ENCODE data around the gene PCDHGC5.

The PCDHGC5 gene
- total RNA-seq: 0 to 0.06 reads per million in 2 experiments

- DNase-seq (ENCODE audit: low read depth): no peak
These were observed at the start of gene PCDHGC5 for GRCh38 chr5:141488591-141489561. Gene PCDHGC5, plus strand, starts transcription at chr5:141489081. Its CDS starts 160 bp downstream, at chr5:141489241.

DNA sequence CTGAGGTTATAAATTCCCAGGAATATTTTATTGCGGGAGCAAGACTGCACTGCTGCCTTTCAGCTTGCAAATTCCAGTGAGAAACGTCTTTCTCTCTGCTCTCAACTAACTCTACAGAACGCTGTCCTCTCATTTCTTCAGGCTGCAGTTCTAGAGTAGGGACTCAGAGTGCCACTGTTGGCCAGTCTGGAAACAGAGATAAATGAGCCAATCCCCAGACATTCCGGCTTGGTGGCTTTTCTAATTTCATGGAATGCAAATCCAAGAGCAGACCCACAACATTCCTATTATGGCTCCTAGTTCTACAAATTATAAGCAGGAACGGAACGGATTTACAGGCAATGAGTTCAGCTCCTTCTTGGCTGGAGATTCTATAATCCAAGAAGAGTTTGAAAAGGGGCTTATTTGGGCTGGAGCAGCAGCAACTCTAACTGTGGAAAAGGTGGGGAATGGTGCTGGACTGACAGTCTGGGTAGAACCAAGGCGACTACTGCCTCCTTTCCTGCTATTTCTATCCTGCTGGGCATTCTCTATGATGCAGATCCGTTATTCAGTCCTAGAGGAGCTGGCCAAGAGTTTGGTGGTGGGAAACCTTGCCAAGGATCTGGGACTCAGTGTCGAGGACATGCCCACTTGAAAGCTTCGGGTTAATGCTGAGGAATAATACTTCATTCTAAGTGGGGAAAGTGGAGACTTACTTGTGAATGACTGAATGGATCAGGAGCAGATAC lies 49.3 kb upstream of the PCDHGC5 start:
- DNase-seq (ENCODE audit: low read depth): no peak

- DNase-seq (ENCODE audit: low read depth): no peak
These were observed 48.5 kb upstream of the PCDHGC5 start for GRCh38 chr5:141440341-141440740.

DNA sequence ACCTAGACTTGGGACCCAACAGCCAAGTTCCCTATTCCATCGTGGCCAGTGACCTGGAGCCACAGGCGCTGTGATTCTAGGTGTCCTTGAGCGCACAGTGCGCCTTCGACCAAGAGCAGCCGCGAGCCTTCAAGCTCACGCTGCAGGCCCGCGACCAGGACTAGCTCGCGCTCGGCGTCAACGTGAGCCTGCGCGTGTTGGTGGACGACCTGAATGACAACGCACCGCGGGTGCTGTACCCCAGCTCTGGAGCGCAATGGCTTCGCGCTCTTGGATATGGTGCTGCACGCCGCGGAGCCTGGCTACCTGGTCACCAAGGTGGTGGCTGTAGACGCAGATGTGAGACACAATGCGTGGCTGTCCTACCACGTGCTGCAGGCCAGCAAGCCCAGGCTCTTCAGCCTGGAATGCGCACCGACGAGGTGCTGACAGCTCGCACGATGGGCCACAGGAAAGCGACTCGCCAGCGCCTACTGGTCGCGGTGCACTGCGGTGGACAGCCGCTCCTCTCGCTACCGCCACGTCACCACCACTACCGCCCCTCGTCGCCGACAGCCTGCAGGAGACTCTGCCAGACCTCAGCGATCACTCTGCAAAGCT lies 47.2 kb upstream of the PCDHGC5 start:
- no peak for DNase-seq (ENCODE audit: low read depth)

GRCh38 chr5:141465351-141465750 lies 23.5 kb upstream of the PCDHGC5 start:
- DNase-seq (ENCODE audit: low read depth): no peak

GRCh38 chr5:141475625-141476131 lies 13.2 kb upstream of the PCDHGC5 start, which contains the start of gene PCDHGC3:
Gene PCDHGC3, plus strand, starts transcription at chr5:141475966. Its CDS starts 151 bp downstream, at chr5:141476117.
- DNase-seq (ENCODE audit: low read depth): peak; percentile 10

DNA sequence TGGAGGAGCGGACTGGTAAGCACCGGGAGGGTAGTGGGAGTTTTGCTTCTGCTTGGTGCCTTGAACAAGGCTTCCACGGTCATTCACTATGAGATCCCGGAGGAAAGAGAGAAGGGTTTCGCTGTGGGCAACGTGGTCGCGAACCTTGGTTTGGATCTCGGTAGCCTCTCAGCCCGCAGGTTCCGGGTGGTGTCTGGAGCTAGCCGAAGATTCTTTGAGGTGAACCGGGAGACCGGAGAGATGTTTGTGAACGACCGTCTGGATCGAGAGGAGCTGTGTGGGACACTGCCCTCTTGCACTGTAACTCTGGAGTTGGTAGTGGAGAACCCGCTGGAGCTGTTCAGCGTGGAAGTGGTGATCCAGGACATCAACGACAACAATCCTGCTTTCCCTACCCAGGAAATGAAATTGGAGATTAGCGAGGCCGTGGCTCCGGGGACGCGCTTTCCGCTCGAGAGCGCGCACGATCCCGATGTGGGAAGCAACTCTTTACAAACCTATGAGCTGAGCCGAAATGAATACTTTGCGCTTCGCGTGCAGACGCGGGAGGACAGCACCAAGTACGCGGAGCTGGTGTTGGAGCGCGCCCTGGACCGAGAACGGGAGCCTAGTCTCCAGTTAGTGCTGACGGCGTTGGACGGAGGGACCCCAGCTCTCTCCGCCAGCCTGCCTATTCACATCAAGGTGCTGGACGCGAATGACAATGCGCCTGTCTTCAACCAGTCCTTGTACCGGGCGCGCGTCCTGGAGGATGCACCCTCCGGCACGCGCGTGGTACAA lies 12.6 kb upstream of the PCDHGC5 start:
- no peak for DNase-seq (ENCODE audit: low read depth)

DNA sequence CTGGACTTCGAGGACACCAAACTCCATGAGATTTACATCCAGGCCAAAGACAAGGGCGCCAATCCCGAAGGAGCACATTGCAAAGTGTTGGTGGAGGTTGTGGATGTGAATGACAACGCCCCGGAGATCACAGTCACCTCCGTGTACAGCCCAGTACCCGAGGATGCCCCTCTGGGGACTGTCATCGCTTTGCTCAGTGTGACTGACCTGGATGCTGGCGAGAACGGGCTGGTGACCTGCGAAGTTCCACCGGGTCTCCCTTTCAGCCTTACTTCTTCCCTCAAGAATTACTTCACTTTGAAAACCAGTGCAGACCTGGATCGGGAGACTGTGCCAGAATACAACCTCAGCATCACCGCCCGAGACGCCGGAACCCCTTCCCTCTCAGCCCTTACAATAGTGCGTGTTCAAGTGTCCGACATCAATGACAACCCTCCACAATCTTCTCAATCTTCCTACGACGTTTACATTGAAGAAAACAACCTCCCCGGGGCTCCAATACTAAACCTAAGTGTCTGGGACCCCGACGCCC lies 11.8 kb upstream of the PCDHGC5 start:
- no peak for DNase-seq (ENCODE audit: low read depth)

DNA sequence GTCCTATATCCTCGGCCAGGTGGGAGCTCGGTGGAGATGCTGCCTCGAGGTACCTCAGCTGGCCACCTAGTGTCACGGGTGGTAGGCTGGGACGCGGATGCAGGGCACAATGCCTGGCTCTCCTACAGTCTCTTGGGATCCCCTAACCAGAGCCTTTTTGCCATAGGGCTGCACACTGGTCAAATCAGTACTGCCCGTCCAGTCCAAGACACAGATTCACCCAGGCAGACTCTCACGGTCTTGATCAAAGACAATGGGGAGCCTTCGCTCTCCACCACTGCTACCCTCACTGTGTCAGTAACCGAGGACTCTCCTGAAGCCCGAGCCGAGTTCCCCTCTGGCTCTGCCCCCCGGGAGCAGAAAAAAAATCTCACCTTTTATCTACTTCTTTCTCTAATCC lies 11.1 kb upstream of the PCDHGC5 start:
- DNase-seq (ENCODE audit: low read depth): no peak

- no peak for DNase-seq (ENCODE audit: low read depth)
These were observed 10.4 kb upstream of the PCDHGC5 start for GRCh38 chr5:141478321-141478945.

DNA sequence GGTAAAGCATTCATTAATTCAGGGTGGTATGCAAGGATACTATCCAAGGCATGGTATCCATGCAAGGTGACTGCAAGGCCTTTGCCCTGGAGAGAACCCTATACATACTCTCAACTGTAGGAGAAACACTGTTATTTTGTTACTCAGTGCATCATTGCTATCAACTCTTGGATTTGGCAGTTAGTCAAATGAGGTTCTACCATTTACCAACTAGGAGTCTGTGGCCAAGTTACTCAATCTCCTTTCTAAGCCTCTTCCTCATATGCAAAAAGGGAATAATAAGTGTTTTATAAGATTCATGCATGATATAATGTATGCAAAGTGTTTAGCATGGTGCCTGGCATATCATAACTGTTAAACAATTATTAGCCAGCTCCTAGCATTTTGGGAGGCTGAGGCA lies 9.1 kb upstream of the PCDHGC5 start:
- DNase-seq (ENCODE audit: low read depth): no peak

GRCh38 chr5:141483902-141484301 lies 5.0 kb upstream of the PCDHGC5 start:
- no peak for DNase-seq (ENCODE audit: low read depth)

- DNase-seq (ENCODE audit: low read depth): no peak
These were observed 4.6 kb upstream of the PCDHGC5 start for GRCh38 chr5:141484310-141484640.

- no peak for DNase-seq (ENCODE audit: low read depth)
These were observed 4.1 kb upstream of the PCDHGC5 start, which contains the start of gene PCDHGC4 for GRCh38 chr5:141484641-141485311. Gene PCDHGC4, plus strand, starts transcription at chr5:141485030. Its CDS starts 144 bp downstream, at chr5:141485174.

DNA sequence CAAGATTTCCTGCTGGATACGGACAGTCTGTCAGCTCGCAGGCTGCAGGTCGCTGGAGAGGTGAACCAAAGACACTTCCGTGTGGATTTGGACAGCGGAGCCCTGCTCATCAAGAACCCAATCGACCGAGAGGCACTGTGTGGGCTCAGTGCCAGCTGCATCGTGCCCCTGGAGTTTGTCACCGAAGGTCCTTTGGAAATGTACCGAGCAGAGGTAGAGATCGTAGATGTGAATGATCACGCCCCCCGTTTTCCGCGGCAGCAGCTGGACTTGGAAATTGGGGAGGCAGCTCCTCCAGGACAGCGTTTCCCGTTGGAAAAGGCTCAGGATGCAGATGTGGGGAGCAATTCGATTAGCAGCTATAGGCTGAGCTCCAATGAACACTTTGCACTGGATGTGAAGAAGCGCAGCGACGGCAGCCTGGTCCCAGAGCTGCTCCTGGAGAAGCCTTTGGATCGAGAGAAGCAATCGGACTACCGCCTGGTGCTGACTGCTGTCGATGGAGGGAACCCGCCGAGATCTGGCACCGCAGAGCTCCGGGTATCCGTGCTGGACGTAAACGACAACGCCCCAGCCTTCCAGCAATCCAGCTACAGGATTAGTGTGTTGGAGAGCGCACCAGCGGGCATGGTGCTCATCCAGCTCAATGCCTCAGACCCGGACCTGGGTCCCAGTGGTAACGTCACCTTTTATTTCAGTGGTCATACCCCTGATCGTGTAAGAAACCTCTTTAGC lies 3.4 kb upstream of the PCDHGC5 start:
- DNase-seq (ENCODE audit: low read depth): no peak

GRCh38 chr5:141486091-141486490 lies 2.8 kb upstream of the PCDHGC5 start:
- DNase-seq (ENCODE audit: low read depth): no peak

GRCh38 chr5:141487131-141487530 lies 1.8 kb upstream of the PCDHGC5 start:
- DNase-seq (ENCODE audit: low read depth): no peak

GRCh38 chr5:141489841-141490240 lies 960 bp downstream of the PCDHGC5 start:
- DNase-seq (ENCODE audit: low read depth): no peak

GRCh38 chr5:141490271-141490670 lies 1.4 kb downstream of the PCDHGC5 start:
- DNase-seq (ENCODE audit: low read depth): no peak
